GM06990 (cell line): ENCODE results near the gene TMEM191B.
A peak's percentile ranks its signal among the peaks of the same experiment; 100 is the strongest.
"Not testable (repeated sequence)": the region's sequence is repeated elsewhere in the genome, so short reads cannot be mapped to it uniquely, and the experiment has no call there.

Source experiments
- DNase-seq: peaks from one replicate; pipeline ENCODE4 v3.0.0-alpha.2; 2011; ENCODE audit not compliant: insufficient read length; ENCODE audit errors: extremely low read depth
- H3K27me3 ChIP-seq: replicated peaks from 2 replicates; pipeline ENCODE4 v1.6.0; 2011; ENCODE audit warnings: low read length; ENCODE audit not compliant: control insufficient read depth, insufficient read depth
- H3K36me3 ChIP-seq: 2 replicates; pipeline ENCODE4 v1.5.1; 2011; ENCODE audit warnings: low read length; ENCODE audit not compliant: control insufficient read depth, insufficient read depth
- H3K4me3 ChIP-seq: replicated peaks from 2 replicates; pipeline ENCODE4 v1.5.1; 2011; ENCODE audit warnings: low read depth, mild to moderate bottlenecking, control low read depth, low read length

TMEM191B gene

DNA sequence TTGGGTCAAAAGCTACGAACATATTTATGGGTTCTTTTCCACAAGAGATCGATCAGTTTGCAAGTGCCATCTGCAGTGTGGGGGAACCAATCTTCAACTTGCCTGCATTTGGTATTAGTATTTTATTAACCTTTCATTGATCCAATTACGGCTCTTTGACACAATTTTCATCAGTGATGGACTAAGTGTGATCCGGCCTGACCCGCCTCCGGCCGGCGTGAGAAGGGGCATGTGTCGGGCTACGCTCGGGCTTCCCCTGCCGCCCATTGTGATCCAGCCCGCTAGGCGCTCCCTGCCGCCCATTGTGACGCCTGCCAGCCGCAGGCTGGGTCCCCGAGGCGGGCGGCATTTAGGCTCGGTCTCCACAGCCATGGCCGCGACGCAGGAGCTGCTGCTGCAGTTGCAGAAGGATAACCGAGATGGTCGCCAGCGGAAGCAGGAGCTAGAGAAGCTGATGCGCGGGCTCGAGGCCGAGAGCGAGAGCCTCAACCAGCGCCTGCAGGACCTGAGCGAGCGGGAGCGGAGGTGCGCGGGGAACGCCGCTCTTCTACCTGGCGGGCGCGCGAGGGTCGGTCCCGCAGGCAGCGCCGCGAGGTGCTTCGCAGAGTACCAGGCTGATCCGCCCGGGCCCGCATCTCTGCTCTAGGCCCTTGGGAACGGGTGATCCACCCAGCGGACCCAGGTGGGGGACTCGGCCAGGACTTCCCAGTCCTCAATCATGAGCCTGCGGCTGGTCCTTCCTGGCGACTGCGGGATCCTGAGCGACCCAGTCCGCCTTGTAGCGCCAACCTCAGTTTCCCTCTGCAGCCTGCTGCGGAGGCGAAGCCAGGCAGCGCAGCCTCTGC is at the start of gene TMEM191B:
Gene TMEM191B (plus strand): TSS at position 51 of the 845 bp plus-strand sequence. CDS start 179 bp downstream, at position 230.
- H3K27me3 ChIP-seq, H3K4me3 ChIP-seq, H3K36me3 ChIP-seq, DNase-seq: not testable (repeated sequence)

DNA sequence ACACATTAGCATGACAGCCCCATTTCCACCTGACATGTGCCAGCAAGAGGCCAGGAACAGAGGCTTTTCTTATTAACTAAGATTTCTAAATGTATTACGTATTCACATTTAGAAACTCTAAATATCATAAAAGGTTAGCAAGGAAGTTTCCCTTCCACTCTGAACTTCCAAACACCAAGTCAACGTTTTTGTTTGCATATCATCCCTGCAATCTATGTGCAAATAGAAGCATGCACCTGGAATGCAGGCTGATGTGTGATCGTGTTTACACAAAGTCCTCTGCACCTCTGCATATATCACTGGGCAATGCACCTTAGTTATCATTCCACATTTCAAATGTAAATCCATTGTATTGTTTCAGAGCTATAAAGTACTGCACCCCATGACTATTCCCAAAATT is 31.4 kb upstream of the TMEM191B start:
- not testable (repeated sequence) for H3K36me3 ChIP-seq, H3K4me3 ChIP-seq, H3K27me3 ChIP-seq, DNase-seq

DNA sequence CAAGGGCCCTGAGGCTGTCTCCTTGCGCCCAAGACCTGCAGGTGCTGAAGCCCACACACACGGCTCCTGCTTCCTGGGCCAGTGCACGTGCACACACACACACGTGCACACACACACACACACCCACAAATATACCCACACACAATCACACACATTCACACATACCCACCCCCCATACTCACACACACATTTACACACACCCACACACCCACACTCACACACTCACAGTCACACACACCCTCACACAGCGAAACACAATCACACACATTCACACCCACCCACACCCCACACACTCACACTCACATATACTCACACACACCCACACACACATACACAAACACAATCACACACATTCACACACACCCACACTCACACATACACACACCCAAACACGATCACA is 16.3 kb upstream of the TMEM191B start:
- not testable (repeated sequence) for DNase-seq, H3K27me3 ChIP-seq, H3K36me3 ChIP-seq, H3K4me3 ChIP-seq

DNA sequence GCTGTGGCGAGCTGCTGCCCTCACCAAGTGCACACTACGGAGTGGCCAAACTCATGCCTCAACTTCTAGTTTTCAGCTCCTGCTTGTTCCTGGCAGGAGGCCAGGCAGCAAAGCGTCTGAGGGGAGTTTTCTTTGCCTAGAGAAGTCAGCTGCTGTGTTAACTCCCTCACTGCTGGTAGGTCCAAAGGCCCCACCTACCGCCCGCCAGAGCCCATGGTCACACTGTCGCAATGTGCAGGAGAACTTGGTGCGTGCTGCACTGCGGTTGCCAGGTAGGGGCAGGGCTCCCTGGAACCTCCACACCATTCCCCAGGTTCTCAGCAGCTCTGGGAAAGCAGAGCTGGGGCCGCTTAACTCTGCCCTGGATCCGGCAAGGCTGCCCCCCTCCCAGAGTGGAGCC is 15.2 kb upstream of the TMEM191B start:
- not testable (repeated sequence) for H3K27me3 ChIP-seq, H3K36me3 ChIP-seq, DNase-seq, H3K4me3 ChIP-seq

DNA sequence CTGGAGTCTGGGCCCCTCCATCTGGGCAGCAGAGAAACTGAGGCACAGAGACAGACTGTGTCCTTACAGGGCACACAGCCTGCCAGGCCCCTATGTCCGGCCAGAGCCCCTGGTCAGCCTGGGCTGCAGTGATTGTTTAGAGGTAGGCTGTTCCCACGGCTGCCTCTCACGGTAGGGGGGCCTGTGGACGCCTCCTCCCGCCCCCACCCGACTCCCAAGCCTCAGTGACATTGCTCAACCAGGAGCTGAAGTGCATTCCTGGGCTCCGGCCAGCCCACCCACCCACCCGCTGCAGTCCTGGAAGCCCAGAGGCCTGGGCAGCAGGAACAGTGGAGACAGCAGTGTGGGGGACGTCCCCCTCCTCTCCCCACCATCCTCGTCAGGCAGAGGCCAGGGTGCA is 14.1 kb upstream of the TMEM191B start:
- H3K4me3 ChIP-seq, H3K36me3 ChIP-seq, H3K27me3 ChIP-seq, DNase-seq: not testable (repeated sequence)

DNA sequence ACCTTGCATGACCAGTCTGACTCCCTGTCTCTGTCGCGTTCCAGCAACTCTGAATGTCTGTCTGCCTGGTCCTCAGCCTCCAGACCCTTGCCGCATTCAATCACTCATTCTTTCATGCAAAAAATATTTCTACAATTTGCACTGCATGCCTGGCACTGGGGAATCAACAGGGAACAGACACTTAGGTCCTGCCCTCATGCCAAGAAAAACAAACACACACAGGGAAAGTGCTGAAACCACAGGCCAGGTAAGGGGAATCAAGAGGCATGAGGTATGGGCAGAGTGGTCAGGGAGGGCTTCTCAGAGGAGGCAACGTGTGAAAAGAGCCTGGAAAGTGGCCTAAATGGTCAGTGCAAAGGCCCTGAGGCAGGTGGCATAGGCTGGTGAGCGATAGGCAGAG is 9.5 kb upstream of the TMEM191B start, which contains the start of gene GGTLC3:
Gene GGTLC3 (minus strand): TSS at position 101 of the 400 bp plus-strand sequence. CDS start 264 bp downstream, outside the sequence.
- H3K27me3 ChIP-seq, H3K4me3 ChIP-seq, H3K36me3 ChIP-seq, DNase-seq: not testable (repeated sequence)

DNA sequence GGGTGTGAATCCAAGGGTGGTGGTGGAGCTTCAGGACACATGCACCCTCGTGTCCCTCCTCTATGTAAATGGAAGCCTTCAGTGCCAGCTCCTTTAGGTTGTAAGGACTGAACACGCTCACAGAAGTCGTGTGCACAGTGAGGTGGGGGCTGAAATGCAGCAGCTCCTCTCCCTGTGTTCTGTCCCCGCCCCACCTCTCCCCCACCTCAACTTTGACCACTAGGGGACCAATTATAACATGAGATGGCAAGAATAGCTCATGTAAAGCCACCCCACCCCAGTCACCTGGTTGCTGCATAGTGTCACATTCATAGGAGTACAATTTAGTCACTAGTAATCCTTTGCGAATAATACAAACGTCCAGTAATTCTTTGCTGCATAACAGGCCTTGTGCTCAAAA is 4.8 kb upstream of the TMEM191B start:
- not testable (repeated sequence) for H3K36me3 ChIP-seq, H3K4me3 ChIP-seq, H3K27me3 ChIP-seq, DNase-seq

DNA sequence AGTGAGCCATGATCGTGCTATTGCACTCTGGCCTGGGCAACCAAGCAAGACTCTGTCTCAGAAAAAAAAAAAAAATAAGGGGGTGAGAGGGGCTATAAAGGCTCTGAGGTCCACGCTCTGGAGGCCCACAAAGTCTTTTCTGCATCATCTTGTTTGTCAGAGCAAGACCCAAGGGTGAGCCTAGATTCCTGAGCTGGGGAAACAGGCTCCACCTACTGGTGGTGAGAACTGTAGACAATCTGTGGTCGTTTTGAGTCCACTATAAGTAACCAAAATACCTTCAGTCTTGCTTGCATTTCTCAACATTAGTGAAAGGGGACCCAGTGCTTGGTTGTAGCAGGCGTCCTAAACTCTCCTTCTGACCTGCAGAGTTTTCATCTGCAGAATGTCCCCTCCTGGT is 4.3 kb upstream of the TMEM191B start:
- not testable (repeated sequence) for H3K4me3 ChIP-seq, DNase-seq, H3K27me3 ChIP-seq, H3K36me3 ChIP-seq

DNA sequence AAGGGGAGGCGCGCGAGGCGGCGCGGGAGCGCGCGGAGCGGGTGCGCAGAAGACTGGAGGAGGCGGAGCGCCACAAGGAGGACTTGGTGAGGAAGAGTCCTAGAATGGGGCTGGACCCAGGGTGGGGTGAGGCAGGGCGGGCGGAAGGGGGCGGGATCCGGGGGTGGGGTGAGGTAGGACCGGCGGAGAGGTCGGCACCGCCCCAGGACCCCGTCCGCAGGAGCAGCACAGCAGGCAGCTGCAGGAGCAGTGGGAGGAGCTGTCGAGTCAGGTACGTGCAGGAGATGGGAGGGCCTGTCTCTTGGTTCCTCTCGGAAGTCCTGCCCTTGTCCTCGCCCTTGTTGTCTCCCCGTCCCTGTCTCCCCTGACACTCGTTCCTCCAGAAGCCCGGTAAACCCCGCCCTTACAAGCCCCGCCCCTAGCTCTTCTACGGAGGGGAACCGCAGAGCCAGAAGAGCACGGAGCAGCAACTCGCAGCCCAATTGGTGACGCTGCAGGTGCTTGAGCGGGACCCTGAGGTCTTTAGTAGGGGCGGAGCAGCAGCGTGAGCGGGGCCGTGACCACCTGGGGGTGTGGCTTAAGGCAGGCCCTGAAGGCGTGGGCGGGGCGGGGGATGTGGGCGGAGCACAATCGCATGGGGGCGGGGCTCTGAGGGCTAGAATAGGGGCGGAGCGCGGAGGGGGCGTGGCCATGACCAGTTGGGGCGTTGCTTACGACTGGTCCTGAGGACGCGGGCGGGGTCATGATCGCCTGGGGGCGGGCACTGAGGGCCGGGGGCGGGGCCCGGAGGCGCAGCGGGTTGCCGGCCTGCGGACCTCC is 1.2 kb downstream of the TMEM191B start:
- H3K36me3 ChIP-seq, H3K4me3 ChIP-seq, H3K27me3 ChIP-seq: not testable (repeated sequence)
- peak; percentile 20 for DNase-seq

DNA sequence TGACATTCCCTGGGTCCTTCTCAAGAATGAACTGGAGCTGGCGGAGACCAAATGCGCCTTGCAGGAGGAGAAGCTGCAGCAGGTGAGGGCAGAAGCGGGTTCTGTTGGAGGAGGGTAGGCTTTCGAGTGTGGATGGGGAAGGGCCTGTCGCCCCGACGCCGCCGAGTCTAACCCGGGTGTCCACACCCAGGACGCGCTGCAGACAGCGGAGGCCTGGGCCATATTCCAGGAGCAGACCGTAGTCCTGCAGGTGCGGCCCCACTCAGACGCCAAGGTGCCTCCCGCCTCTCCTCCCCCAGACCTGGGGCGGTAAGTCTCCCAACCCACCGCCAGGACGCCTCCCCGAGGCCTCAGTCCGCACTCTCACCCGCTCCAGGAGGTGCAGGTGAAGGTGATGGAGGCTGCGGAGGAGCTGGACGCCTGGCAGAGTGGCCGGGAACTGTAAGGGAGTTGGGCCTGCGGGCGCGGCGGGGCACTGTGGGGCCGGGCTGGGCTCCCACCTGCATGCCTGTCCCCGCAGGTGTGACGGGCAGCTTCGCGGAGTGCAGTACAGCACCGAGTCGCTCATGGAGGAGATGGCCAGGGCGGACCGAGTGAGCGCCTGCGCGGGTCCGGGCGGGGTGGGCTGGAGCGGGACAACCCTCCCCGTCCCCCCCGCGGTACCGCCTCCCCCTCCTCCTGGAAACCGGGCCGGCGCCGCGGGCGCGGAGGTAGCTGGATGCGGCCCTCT is 2.0 kb downstream of the TMEM191B start:
- H3K4me3 ChIP-seq, H3K36me3 ChIP-seq, H3K27me3 ChIP-seq, DNase-seq: not testable (repeated sequence)

DNA sequence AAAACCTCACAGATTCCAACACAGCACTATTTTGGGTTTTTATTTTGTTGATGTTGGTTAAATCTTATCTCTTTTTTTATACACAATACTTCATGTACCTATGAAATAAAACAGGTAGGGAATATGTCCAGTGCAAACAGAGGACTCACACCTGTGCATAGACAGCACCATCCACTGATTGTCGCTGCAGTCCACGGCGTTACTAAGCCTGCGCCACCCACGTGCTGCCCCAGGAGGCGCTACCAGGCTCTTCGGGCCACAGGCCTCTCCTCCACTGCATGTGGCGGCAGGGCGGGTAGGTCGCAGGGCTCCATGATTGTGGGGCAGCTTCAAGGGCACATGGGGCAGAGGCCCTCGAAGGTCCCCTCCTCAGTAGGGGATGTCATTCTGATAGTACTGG is 6.0 kb downstream of the TMEM191B start:
- not testable (repeated sequence) for H3K36me3 ChIP-seq, DNase-seq, H3K4me3 ChIP-seq, H3K27me3 ChIP-seq

DNA sequence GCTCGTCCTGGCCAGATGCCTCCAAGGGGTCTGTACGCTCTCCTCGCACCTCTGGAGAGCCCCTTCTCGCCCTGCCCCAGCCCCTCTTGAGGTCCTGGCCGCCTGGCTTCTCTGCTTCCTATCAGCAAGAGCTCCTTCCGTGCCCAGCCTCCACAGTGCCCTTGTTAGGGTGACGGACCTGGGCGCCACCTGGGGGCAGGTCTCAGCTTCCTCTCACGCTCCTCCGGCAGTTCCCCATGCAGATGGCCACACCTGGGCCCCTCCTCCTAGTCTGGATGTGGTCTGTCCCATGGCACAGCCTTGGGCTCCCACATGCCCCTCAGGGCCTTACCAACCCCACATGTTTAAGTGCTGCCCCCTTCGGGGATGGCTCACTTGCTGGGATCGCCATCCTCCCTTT is 6.7 kb downstream of the TMEM191B start:
- not testable (repeated sequence) for H3K27me3 ChIP-seq, DNase-seq, H3K4me3 ChIP-seq, H3K36me3 ChIP-seq

DNA sequence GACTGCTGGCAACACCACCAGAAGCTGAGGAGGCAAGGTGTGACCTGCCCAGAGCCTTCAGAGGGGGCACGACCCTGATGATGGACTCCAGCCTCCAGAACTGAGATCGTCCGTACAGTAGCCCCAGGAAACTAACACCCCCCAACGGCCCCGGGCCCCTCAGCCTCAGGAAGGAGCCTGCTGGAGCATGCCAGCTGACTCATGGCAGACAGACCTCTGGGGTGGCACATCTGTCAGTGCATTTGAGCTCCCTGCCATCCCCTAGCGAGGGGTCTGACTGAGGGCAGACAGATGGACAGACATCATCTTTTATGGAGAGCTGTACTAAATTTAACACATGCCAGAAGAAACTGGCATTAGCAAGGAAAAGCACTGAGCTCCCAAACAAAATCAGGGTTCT is 12.4 kb downstream of the TMEM191B start:
- DNase-seq, H3K27me3 ChIP-seq, H3K36me3 ChIP-seq, H3K4me3 ChIP-seq: not testable (repeated sequence)

DNA sequence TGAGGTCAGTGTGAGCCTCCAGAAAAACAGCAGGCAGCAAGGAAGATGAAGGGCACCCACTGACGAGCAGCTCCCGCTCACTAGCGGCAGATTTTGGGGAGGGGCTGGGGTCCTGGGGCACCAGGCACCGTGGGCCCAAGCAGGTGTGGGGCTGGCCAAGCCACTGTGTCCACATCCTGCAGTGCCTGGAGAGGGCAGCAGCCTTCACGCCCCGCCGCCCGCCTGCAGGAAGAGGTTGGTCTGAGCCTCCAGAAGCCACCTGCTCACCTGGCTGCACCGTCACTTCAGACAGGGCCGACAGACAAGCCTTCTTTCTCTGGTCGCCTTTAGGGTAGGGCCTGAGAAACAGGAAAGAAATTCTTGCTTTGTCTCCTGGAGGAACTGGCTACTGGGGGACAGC is 15.8 kb downstream of the TMEM191B start:
- DNase-seq, H3K4me3 ChIP-seq, H3K27me3 ChIP-seq, H3K36me3 ChIP-seq: not testable (repeated sequence)
